GM21737 (cell line): ENCODE results near the gene SLC6A19.
"Not testable (repeated sequence)": the region's sequence is repeated elsewhere in the genome, so short reads cannot be mapped to it uniquely, and the experiment has no call there.

ENCODE experiments used
- ATAC-seq: cut with Tn5 transposase; IDR thresholded peaks from one replicate; pipeline ENCODE4 v1.9.1; 2021; ENCODE audit warnings: mild to moderate bottlenecking, moderate library complexity; ENCODE audit not compliant: unreplicated experiment

SLC6A19 gene

DNA sequence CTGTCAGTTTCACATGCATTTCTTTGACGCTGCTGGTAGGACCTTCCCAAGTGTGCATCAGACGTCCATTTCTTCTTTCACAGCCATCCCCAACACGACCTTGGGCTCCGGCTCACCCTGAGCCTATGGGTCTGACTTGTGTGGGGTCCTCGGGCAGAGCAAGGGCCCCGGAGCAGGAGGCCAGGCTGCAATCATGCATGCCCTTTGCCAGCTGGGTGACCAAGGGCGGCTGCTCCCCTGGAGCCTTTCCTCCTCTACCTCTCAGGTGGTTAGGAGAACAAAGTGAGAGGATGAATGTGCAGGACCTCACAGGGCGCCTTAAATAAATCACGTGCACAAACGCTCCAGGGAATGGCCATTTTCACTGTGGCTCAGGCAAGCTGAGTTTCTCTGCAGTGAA is 60.2 kb downstream of the SLC6A19 start:
- no peak for ATAC-seq

- ATAC-seq, result no peak
These were observed 61.0 kb downstream of the SLC6A19 start for GRCh38 chr5:1262381-1262780.

DNA sequence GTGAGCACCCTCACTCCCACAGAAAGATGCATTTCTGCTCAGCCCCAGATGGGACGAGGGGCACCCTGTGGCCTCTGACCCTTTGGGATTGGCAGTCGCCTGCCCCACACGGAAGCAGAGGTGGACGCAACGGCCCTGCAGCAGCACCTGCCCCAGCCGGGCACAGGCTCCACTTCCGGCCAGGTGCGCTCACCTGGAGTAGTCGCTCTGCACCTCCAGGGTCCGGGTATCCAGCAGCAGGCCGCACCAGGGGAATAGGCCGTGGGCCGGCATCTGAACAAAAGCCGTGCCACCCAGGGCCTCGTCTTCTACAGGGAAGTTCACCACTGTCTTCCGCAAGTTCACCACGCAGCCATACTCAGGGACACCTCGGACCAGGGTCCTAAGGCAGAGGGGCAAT is 62.8 kb downstream of the SLC6A19 start:
- no peak for ATAC-seq

DNA sequence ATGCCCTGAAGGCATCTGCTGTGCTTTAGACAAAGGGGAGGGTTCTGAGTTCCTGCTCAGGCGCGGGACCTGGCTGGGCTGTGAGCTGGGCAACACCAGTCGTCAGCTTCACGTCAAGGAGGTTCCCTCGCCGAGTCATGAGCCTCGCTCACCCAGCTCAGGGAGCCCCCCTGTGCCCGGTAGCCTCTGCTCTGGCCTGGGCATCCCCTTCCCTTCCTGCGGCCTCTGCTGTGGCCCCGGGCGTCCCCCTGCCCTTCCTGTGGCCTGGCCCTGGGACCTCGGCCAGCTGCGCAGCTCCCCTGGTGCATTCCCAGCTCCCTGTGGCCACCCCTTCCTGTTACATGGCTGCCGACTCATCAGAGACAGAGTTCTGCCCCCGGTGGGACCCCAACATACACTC is 63.6 kb downstream of the SLC6A19 start:
- ATAC-seq, result no peak

- ATAC-seq, result no peak
These were observed 64.4 kb downstream of the SLC6A19 start for GRCh38 chr5:1265461-1266455.

DNA sequence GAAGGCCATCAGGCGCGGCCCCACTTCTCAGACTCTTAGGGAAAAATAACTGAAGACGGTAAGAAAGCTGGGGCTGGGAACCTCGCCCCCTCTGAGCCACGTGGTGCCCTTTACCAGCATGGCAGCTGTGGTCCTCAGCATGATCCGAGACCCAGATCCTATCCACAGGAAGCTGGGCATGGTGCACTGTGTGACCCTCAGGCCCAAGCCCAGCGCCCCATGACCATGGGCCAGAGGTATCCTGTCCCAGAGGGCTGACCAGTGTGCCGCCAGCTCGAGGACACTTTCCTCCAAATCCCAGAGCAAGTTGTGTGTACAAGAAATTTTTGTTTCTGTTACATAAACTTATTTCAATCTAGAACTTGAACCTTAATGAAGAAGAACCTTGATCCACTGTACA is 65.4 kb downstream of the SLC6A19 start:
- no peak for ATAC-seq

GRCh38 chr5:1267464-1267863 is 66.1 kb downstream of the SLC6A19 start:
- ATAC-seq, result not testable (repeated sequence)

GRCh38 chr5:1268056-1268455 is 66.7 kb downstream of the SLC6A19 start:
- no peak for ATAC-seq

GRCh38 chr5:1268666-1269065 is 67.3 kb downstream of the SLC6A19 start:
- ATAC-seq, result no peak

- ATAC-seq, result no peak
These were observed 69.0 kb downstream of the SLC6A19 start for GRCh38 chr5:1270426-1270825.

DNA sequence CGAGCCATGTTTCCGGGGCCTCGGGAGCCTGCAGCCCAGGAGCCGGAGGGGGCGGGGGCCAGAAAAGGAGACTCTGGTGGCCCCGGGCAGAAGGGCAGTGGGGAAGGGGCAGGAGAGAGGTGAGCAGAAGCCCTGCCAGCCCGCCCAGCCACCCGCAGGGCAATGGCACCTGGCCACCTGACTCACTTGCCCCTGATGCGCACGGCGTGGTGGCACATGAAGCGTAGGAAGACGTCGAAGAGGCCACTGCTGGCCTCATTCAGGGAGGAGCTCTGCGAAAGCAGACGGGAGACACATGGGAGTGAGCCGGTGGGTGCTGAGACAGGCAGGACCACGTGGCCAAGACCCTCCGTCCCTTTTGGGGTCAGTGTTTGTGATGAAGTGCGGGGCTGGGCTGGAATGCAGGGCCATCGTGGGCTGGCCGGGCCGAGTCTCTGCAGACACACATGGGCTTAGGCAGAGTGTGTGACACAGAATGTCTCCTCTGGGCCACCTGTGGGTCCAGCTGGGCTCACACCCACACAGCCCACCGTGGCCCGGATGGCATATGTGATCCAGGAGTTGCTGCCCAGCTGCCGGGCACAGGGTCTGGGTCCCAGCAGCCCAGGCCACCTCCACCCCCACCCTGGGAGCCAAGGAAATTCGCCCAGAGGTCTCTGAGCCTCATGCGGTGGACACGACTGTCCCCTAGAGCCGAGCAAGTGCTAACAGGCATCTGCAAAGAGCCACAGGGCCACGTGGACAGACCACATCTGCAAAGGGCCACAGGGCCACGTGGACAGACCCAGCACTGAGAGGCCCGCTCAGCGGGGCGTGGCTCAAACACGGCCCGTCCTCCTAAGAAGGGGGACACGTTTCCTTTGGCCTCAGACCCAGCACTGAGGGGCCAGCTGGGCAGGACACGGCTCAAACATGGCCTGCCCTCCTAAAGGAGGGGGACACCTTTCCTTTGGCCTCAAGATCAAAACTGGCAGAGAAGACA is 69.8 kb downstream of the SLC6A19 start:
- ATAC-seq, result no peak

GRCh38 chr5:1272201-1272600 is 70.8 kb downstream of the SLC6A19 start:
- no peak for ATAC-seq

DNA sequence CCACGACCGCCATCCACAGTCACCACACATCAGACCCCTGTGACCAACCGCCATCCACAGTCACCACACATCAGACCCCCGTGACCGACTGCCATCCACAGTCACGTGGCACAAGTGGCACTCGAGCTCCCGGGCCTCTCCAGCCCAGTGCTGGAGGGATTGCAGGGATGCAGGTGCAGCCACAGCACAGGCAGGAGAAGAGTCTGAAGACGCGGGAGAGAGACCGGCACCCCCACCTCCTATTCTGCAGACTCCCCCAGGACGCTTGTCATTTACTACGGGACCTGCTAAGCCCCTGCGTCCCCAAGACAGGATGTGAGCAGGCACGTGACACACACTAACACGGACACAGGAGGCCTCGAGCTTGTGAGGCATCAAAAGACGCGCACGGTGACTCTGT is 72.3 kb downstream of the SLC6A19 start:
- ATAC-seq, result no peak

DNA sequence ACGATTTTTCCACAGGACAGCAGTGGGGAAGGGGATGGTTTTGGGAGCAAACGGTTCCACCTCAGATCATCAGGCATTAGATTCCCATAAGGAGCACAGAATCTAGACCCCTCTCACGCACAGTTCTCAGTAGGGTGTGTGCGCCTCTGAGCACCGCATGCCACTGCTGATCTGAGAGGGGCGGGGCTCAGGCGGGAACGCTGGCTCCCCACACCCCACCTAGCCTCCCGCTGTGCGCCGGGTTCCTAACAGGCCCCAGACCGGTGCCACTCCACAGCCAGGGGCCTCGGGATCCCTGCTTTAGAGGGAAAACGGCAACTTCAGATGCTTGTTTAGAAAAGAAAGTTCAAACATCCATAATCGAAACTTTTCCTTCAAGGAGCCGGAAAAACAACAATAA is 73.1 kb downstream of the SLC6A19 start:
- no peak for ATAC-seq
